A549 (cell line): ENCODE data around the gene ANKRD23. TPM values are rescaled to one million over a fixed set of nuclear protein-coding genes. Genes with fewer than 3 reads are reported as not detected.
A peak's percentile ranks its signal among the peaks of the same experiment; 100 is the strongest.

Source experiments
- ATAC-seq, 2 experiments: fragments of 200-7000 bp in 1 of 2; fragments of >200 bp in 1 of 2; cut with Nextera tagmentation in 1 of 2; cut with Tn5 transposase in 1 of 2; 3 replicates each; pipeline versions ENCODE4 v1.8.0 to v1.9.1; 2018 to 2020; ENCODE audit warnings: mild to moderate bottlenecking in 1 of 2, moderate library complexity in 1 of 2
- CTCF ChIA-PET: fragments of 300-600 bp; sonication (Branson Sonifier 250); formaldehyde crosslinking; extraction: SDS; loops from one replicate; lab custom pipeline; 2021; ENCODE audit warnings: antibody characterized with exemption, inconsistent platforms; lab: Yijun Ruan, JAX
- POLR2A ChIA-PET: fragments of 350-600 bp; formaldehyde crosslinking; extraction: SDS; loops from one replicate; lab custom pipeline; 2021; ENCODE audit warnings: antibody characterized with exemption, inconsistent platforms; lab: Yijun Ruan, JAX
- DNase-seq, 2 experiments: peaks; one replicate each; pipeline versions ENCODE4 v3.0.0 to v3.0.0-alpha.2; 2011 to 2016; ENCODE audit warnings: low read depth in 1 of 2, low spot score in 1 of 2
- FAIRE-seq: peaks from 2 replicates; lab custom pipeline; 2011; peaks lifted over from hg19 to GRCh38; lab: Jason Lieb, UNC
- H3K27ac ChIP-seq, 2 experiments: fragments of >200 bp; sonication (Bioruptor Twin); formaldehyde crosslinking; 3 replicates each; pipeline ENCODE4 v1.5.1; 2016 to 2017
- H3K4me1 ChIP-seq: fragments of >200 bp; sonication (Bioruptor Twin); formaldehyde crosslinking; 3 replicates; pipeline ENCODE4 v1.6.1; 2016
- H3K4me2 ChIP-seq: fragments of >200 bp; sonication (Bioruptor Twin); formaldehyde crosslinking; 3 replicates; pipeline ENCODE4 v1.6.1; 2016
- H3K4me3 ChIP-seq: fragments of >200 bp; sonication (Bioruptor Twin); formaldehyde crosslinking; 3 replicates; pipeline ENCODE4 v1.5.1; 2016
- H3K9me3 ChIP-seq: fragments of >200 bp; sonication (Bioruptor Twin); formaldehyde crosslinking; 3 replicates; pipeline ENCODE4 v1.6.1; 2016
- ATOH8 ChIP-seq: fragments of 250-450 bp; sonication (Bioruptor Pico); IDR thresholded peaks from 2 replicates; pipeline ENCODE4 v1.5.0; 2020; ENCODE audit warnings: low read depth, mild to moderate bottlenecking, moderate library complexity
- CBX2 ChIP-seq: fragments of 200-600 bp; sonication (generic); IDR thresholded peaks from 2 replicates; pipeline ENCODE4 v1.6.1; 2016; ENCODE audit warnings: low read depth, mild to moderate bottlenecking, borderline replicate concordance
- CBX8 ChIP-seq: fragments of 200-600 bp; sonication (generic); IDR thresholded peaks from 2 replicates; pipeline ENCODE4 v1.6.1; 2016
- CHD4 ChIP-seq: fragments of 200-600 bp; sonication (generic); IDR thresholded peaks from 2 replicates; pipeline ENCODE4 v1.6.1; 2016; ENCODE audit warnings: antibody characterized with exemption, mild to moderate bottlenecking, borderline replicate concordance
- E2F6 ChIP-seq: IDR thresholded peaks from 2 replicates; pipeline ENCODE4 v1.6.1; 2012; ENCODE audit warnings: low read depth, borderline replicate concordance
- EHF ChIP-seq: fragments of 250-450 bp; sonication (Bioruptor Pico); IDR thresholded peaks from 2 replicates; pipeline ENCODE4 v1.5.0; 2020; ENCODE audit warnings: mild to moderate bottlenecking
- EP300 ChIP-seq, 2 experiments: fragments of >200 bp; sonication (Bioruptor Twin); formaldehyde crosslinking; IDR thresholded peaks; 2 replicates in 1 of 2; 3 replicates in 1 of 2; pipeline ENCODE4 v1.6.1; 2016 to 2017
- FOSB ChIP-seq: fragments of 250-450 bp; sonication (Bioruptor Pico); IDR thresholded peaks from 2 replicates; pipeline ENCODE4 v1.5.0; 2020; ENCODE audit warnings: mild to moderate bottlenecking, moderate library complexity
- FOXS1 ChIP-seq: fragments of 250-450 bp; sonication (Bioruptor Pico); IDR thresholded peaks from 2 replicates; pipeline ENCODE4 v1.5.0; 2020; ENCODE audit warnings: mild to moderate bottlenecking, moderate library complexity
- HES2 ChIP-seq: fragments of >200 bp; sonication (Bioruptor Twin); formaldehyde crosslinking; IDR thresholded peaks from 2 replicates; pipeline ENCODE4 v1.6.1; 2016
- HEYL ChIP-seq: fragments of 250-450 bp; sonication (Bioruptor Pico); IDR thresholded peaks from 2 replicates; pipeline ENCODE4 v1.8.0; 2021; ENCODE audit warnings: mild to moderate bottlenecking, moderate library complexity
- HOXA7 ChIP-seq: fragments of 250-450 bp; sonication (Bioruptor Pico); IDR thresholded peaks from 2 replicates; pipeline ENCODE4 v1.5.0; 2020; ENCODE audit warnings: mild to moderate bottlenecking, moderate library complexity
- HOXB13 ChIP-seq: fragments of 250-450 bp; sonication (Bioruptor Pico); IDR thresholded peaks from 2 replicates; pipeline ENCODE4 v1.5.0; 2020; ENCODE audit warnings: low read depth, mild to moderate bottlenecking, moderate library complexity
- MYC ChIP-seq: IDR thresholded peaks from 2 replicates; pipeline ENCODE4 v1.6.1; 2012; ENCODE audit warnings: mild to moderate bottlenecking, inconsistent platforms, low read length, improper control_type of control experiment, borderline replicate concordance
- NPAS2 ChIP-seq: fragments of 250-450 bp; sonication (Bioruptor Pico); IDR thresholded peaks from 2 replicates; pipeline ENCODE4 v1.8.0; 2022; ENCODE audit warnings: mild to moderate bottlenecking, moderate library complexity, borderline replicate concordance
- POLR2A ChIP-seq: IDR thresholded peaks from 2 replicates; pipeline ENCODE4 v1.6.1; 2012; ENCODE audit warnings: mild to moderate bottlenecking, low read length
- POLR2AphosphoS2 ChIP-seq: conservative IDR thresholded peaks from 2 replicates; pipeline ENCODE4 v1.6.1; 2012; ENCODE audit warnings: low read length, improper control_type of control experiment, inconsistent platforms
- RAD21 ChIP-seq, 2 experiments: fragments of >200 bp in 1 of 2; sonication (Bioruptor Twin) in 1 of 2; formaldehyde crosslinking in 1 of 2; IDR thresholded peaks in 1 of 2; conservative IDR thresholded peaks in 1 of 2; 2 replicates in 1 of 2; 3 replicates in 1 of 2; pipeline ENCODE4 v1.6.1; 2012 to 2018; ENCODE audit warnings: inconsistent platforms in 1 of 2
- RARB ChIP-seq: fragments of 250-450 bp; sonication (Bioruptor Pico); IDR thresholded peaks from 2 replicates; pipeline ENCODE4 v1.8.0; 2021; ENCODE audit warnings: mild to moderate bottlenecking, moderate library complexity
- RFX5 ChIP-seq: fragments of 450-650 bp; IDR thresholded peaks from 2 replicates; pipeline ENCODE4 v1.7.1; 2014; ENCODE audit warnings: antibody characterized with exemption, mild to moderate bottlenecking, moderate library complexity
- RNF2 ChIP-seq: fragments of 200-600 bp; sonication (generic); IDR thresholded peaks from 2 replicates; pipeline ENCODE4 v1.6.1; 2016; ENCODE audit warnings: low read depth, mild to moderate bottlenecking, antibody characterized with exemption, moderate library complexity, borderline replicate concordance
- TP53 ChIP-seq: fragments of 250-450 bp; sonication (Bioruptor Pico); IDR thresholded peaks from 2 replicates; pipeline ENCODE4 v1.5.0; 2021; ENCODE audit warnings: mild to moderate bottlenecking, moderate library complexity
- ZFP36 ChIP-seq: fragments of 450-650 bp; IDR thresholded peaks from 2 replicates; pipeline ENCODE4 v1.6.1; 2014; ENCODE audit warnings: borderline replicate concordance; ENCODE audit not compliant: partially characterized antibody
- ZNF302 ChIP-seq: fragments of 250-450 bp; sonication (Bioruptor Pico); IDR thresholded peaks from 2 replicates; pipeline ENCODE4 v1.9.0; 2021; ENCODE audit warnings: inconsistent platforms, mild to moderate bottlenecking, moderate library complexity
- ZSCAN20 ChIP-seq: fragments of 250-450 bp; sonication (Bioruptor Pico); IDR thresholded peaks from 2 replicates; pipeline ENCODE4 v1.8.0; 2022; ENCODE audit warnings: mild to moderate bottlenecking, moderate library complexity
- WGBS: methylation state at CpG from one replicate; pipeline ENCODE4 v1.1.6; 2017; ENCODE audit errors: missing lambda C conversion rate; 5-methylcytosine and 5-hydroxymethylcytosine counted together
- polyA plus RNA-seq, 4 experiments: library from polyadenylated mRNA; depleted of rRNA in 3 of 4; stranded (reverse); fragments of >200 nt; fragmentation: RNase III in 1 of 4; extraction: RNeasy Plus Mini Kit Qiagen cat#74134 plus additional on column Dnase treatment in 1 of 4; gene quantifications; 2 replicates in 3 of 4; 3 replicates in 1 of 4; pipeline ENCODE4 v1.2.3, GENCODE V29; 2011 to 2017
- TF ChIP-seq, protein P1 (sequence below): fragments of 250-450 bp; sonication (Bioruptor Pico); IDR thresholded peaks from 2 replicates; pipeline ENCODE4 v1.5.0; 2021; ENCODE audit warnings: mild to moderate bottlenecking, moderate library complexity, borderline replicate concordance
- TF ChIP-seq, protein P2 (sequence below): fragments of 450-650 bp; IDR thresholded peaks from 2 replicates; pipeline ENCODE4 v1.6.1; 2014; ENCODE audit warnings: antibody characterized with exemption

The ANKRD23 gene
- polyA plus RNA-seq, 2 of the 4 experiments (the other 2 are of a cell fraction): 1.9 to 2.4 TPM

DNA sequence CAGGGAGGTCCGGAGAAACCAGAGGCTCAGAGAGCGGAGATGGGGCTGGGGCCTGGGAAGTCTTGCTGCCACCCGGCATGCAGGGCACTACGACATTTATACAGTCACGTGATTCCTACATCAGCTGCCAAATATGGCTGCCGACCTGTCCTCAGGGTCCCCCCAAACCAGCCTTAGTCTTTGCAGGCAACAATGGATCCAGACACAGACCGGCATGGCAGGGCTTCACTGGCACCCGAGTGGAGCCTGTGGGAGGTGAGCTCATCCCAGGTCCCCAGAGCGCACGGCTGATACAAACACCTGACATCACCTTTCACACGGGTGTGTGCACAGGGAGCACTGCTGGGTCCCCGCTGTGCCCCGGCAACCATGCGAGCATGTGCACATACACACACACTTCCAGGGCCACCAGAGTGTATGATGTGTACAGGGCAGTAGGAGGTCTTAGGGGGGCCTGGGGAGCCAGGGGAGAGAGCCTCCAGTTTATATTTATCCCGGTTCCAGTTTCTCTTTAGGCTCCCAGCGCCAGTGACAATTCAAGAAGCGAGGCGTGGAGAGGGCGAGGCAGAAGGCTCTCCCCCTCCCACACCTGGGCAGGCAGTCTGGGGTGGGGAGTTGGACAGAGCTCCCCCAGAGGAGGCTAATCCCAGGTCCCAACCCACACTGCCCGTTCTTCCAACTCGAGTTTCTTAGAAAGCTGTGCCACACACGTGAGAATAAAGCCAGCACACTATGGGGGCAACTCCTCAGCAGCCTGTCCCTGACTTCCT lies 23.4 kb upstream of the ANKRD23 start:
- FAIRE-seq: no peak
- H3K4me3 ChIP-seq: peak overlapping the region; percentile 100
- H3K9me3 ChIP-seq: no peaks in the 10 kb centered on the region
- peaks cover 21% of the 10 kb centered on the region for H3K4me1 ChIP-seq
- no peak for ATAC-seq
- H3K4me2 ChIP-seq: peak overlapping the region; percentile 90
- TF ChIP-seq ZSCAN20 (CRISPR knock-in tag): no peak
- no peak for TF ChIP-seq EHF
- no peak for TF ChIP-seq ZNF302 (CRISPR knock-in tag)
- TF ChIP-seq RARB: no peak
- TF ChIP-seq FOXS1 (CRISPR knock-in tag): no peak
- no peak for TF ChIP-seq ATOH8 (CRISPR knock-in tag)
- TF ChIP-seq FOSB (CRISPR knock-in tag): no peak
- TF ChIP-seq RFX5: no peak
- no peak for TF ChIP-seq NPAS2 (CRISPR knock-in tag)
- TF ChIP-seq CBX8: no peak
- TF ChIP-seq CBX2: no peak
- no peak for TF ChIP-seq CHD4
- TF ChIP-seq EP300 (IDR thresholded peaks at IDR 0.05): no peak
- TF ChIP-seq RAD21 (conservative IDR thresholded peaks at IDR 0.05 in 1 of 2, IDR thresholded peaks at IDR 0.05 in 1 of 2): no peak
- TF ChIP-seq HEYL (CRISPR knock-in tag): no peak
- TF ChIP-seq HES2: no peak
- TF ChIP-seq POLR2AphosphoS2: no peak
- no peak for TF ChIP-seq MYC
- CTCF ChIA-PET: interaction anchor here (1.2 to 4.2 kb wide), 6 partner anchors 9 to 245 kb away, joined by 4 to 54 read pairs (median 10); partner anchors contain the start of genes ANKRD36 and ANKRD39
- peak overlapping the region; percentile 99 to 100; a peak in 5 of 6 replicates for H3K27ac ChIP-seq
- WGBS: 80% methylated on average over 14 of the region's 22 CpGs
- DNase-seq: no peak
- POLR2A ChIA-PET: no interaction called here

GRCh38 chr2:96866586-96866985 lies 22.8 kb upstream of the ANKRD23 start:
- ChIA-PET POLR2A (interaction anchor here (0.9 kb wide), 1 partner anchor 9 kb away, joined by 4 read pairs; the partner anchor contains the start of gene ANKRD39), CTCF (interaction anchor here (1.2 to 4.2 kb wide), 4 partner anchors 8 to 246 kb away, joined by 7 to 54 read pairs (median 10); partner anchors contain the start of genes ANKRD36 and ANKRD39)
- no peak overlapping the region for H3K4me2 ChIP-seq
- no peaks in the 10 kb centered on the region for H3K9me3 ChIP-seq
- ATAC-seq: no peak
- no peak for DNase-seq
- no peak overlapping the region for H3K4me3 ChIP-seq
- no peak for TF ChIP-seq RNF2
- TF ChIP-seq E2F6: no peak
- no peak for TF ChIP-seq POLR2AphosphoS2
- TF ChIP-seq, protein P1, sequence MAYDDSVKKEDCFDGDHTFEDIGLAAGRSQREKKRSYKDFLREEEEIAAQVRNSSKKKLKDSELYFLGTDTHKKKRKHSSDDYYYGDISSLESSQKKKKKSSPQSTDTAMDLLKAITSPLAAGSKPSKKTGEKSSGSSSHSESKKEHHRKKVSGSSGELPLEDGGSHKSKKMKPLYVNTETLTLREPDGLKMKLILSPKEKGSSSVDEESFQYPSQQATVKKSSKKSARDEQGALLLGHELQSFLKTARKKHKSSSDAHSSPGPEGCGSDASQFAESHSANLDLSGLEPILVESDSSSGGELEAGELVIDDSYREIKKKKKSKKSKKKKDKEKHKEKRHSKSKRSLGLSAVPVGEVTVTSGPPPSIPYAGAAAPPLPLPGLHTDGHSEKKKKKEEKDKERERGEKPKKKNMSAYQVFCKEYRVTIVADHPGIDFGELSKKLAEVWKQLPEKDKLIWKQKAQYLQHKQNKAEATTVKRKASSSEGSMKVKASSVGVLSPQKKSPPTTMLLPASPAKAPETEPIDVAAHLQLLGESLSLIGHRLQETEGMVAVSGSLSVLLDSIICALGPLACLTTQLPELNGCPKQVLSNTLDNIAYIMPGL: no peak
- TF ChIP-seq CBX2: no peak
- no peak for TF ChIP-seq HOXA7 (CRISPR knock-in tag)
- TF ChIP-seq, protein P2, sequence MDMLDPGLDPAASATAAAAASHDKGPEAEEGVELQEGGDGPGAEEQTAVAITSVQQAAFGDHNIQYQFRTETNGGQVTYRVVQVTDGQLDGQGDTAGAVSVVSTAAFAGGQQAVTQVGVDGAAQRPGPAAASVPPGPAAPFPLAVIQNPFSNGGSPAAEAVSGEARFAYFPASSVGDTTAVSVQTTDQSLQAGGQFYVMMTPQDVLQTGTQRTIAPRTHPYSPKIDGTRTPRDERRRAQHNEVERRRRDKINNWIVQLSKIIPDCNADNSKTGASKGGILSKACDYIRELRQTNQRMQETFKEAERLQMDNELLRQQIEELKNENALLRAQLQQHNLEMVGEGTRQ: no peak
- TF ChIP-seq ZNF302 (CRISPR knock-in tag): no peak
- no peak for TF ChIP-seq POLR2A
- no peak for TF ChIP-seq FOSB (CRISPR knock-in tag)
- TF ChIP-seq ZFP36: no peak
- no peak for TF ChIP-seq HOXB13
- no peak for TF ChIP-seq TP53 (CRISPR knock-in tag)
- FAIRE-seq: no peak
- peaks cover 27% of the 10 kb centered on the region for H3K4me1 ChIP-seq
- H3K27ac ChIP-seq: peak overlapping the region in 1 of 2 experiments; percentile 100; a peak in 2 of 6 replicates
- 94% methylated on average over 8 of the region's 8 CpGs for WGBS
